22Rv1 (cell line): ENCODE measurements around the gene SLC5A1.

Source experiments
- ZFX ChIP-seq: fragments of 450-650 bp; IDR thresholded peaks from 2 replicates; pipeline ENCODE4 v1.6.1; 2017; ENCODE audit warnings: antibody characterized with exemption, borderline replicate concordance
- TF ChIP-seq, protein P1 (sequence below): fragments of 450-650 bp; IDR thresholded peaks from 2 replicates; pipeline ENCODE4 v1.5.1; 2017; ENCODE audit warnings: mild to moderate bottlenecking

DNA sequence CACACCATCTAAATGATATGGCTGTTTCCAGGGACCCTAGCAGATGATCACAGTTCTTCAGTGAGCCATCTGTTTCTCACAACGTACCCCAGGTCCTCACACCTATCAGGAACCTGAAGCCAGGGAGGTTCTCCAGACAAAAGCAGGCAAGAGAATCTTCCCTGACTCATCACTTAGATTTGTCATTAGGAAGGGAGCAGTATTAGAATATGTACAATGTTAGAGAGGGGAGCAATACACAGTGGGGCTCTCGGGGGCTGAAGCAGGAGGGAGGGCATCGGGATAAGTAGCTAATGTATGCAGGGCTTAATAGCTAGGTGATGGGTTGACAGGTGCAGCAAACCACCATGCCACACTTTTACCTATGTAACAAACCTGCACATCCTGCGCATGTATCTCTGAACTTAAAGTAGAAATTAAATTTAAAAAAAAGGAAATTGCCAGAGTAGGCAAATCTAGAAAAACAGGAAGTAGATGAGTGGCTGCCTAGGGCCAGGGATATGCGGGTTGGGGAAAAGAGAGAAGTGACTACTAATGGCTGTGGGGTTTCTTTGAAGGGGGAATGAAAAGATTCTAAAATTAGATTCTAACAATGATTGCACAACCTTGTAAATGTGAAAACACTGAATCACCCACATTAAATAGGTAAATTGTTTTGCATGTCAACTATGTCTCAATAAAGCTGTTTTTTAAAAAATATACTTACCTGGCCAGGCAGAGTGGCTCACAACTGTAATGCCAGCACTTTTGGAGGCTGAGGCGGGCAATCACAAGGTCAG lies 101.6 kb downstream of the SLC5A1 start:
- TF ChIP-seq, protein P1, sequence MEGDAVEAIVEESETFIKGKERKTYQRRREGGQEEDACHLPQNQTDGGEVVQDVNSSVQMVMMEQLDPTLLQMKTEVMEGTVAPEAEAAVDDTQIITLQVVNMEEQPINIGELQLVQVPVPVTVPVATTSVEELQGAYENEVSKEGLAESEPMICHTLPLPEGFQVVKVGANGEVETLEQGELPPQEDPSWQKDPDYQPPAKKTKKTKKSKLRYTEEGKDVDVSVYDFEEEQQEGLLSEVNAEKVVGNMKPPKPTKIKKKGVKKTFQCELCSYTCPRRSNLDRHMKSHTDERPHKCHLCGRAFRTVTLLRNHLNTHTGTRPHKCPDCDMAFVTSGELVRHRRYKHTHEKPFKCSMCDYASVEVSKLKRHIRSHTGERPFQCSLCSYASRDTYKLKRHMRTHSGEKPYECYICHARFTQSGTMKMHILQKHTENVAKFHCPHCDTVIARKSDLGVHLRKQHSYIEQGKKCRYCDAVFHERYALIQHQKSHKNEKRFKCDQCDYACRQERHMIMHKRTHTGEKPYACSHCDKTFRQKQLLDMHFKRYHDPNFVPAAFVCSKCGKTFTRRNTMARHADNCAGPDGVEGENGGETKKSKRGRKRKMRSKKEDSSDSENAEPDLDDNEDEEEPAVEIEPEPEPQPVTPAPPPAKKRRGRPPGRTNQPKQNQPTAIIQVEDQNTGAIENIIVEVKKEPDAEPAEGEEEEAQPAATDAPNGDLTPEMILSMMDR: no peak
- TF ChIP-seq ZFX: no peak
